Mesothelial cell of epicardium (in vitro differentiated cells): Measurements from ENCODE around the gene THOP1. TPM values are rescaled to one million over a fixed set of nuclear protein-coding genes. Genes with fewer than 3 reads are reported as not detected.

ENCODE experiments used
- DNase-seq, 2 experiments: peaks; one replicate each; pipeline ENCODE4 v3.0.0; 2021; ENCODE audit warnings: low spot score in 2 of 2; ENCODE audit not compliant: unreplicated experiment in 2 of 2
- H3K27ac Mint-ChIP-seq: 2 replicates; pipeline ENCODE4 v1.8.0; 2021; ENCODE audit warnings: mixed read lengths
- H3K27me3 Mint-ChIP-seq: 2 replicates; pipeline ENCODE4 v1.8.0; 2021; ENCODE audit warnings: low read depth, mixed read lengths
- H3K36me3 Mint-ChIP-seq: 2 replicates; pipeline ENCODE4 v1.8.0; 2021; ENCODE audit warnings: mixed read lengths
- H3K4me1 Mint-ChIP-seq: 2 replicates; pipeline ENCODE4 v1.8.0; 2021; ENCODE audit warnings: mixed read lengths
- H3K4me3 Mint-ChIP-seq: 2 replicates; pipeline ENCODE4 v1.8.0; 2021; ENCODE audit warnings: mild to moderate bottlenecking, moderate library complexity, mixed read lengths
- H3K9me3 Mint-ChIP-seq: 2 replicates; pipeline ENCODE4 v1.8.0; 2021; ENCODE audit warnings: mixed read lengths
- CTCF ChIP-seq: fragments of 200-600 bp; sonication (generic); IDR thresholded peaks from one replicate; pipeline ENCODE4 v1.5.0; 2021; ENCODE audit warnings: antibody characterized with exemption; ENCODE audit not compliant: unreplicated experiment
- total RNA-seq: library from RNA; stranded (reverse); gene quantifications from 3 replicates; pipeline ENCODE4 v1.2.1, GENCODE V29; 2021

The THOP1 gene
- total RNA-seq, 1 donor from 2014 or later, result 80.8 TPM

DNA sequence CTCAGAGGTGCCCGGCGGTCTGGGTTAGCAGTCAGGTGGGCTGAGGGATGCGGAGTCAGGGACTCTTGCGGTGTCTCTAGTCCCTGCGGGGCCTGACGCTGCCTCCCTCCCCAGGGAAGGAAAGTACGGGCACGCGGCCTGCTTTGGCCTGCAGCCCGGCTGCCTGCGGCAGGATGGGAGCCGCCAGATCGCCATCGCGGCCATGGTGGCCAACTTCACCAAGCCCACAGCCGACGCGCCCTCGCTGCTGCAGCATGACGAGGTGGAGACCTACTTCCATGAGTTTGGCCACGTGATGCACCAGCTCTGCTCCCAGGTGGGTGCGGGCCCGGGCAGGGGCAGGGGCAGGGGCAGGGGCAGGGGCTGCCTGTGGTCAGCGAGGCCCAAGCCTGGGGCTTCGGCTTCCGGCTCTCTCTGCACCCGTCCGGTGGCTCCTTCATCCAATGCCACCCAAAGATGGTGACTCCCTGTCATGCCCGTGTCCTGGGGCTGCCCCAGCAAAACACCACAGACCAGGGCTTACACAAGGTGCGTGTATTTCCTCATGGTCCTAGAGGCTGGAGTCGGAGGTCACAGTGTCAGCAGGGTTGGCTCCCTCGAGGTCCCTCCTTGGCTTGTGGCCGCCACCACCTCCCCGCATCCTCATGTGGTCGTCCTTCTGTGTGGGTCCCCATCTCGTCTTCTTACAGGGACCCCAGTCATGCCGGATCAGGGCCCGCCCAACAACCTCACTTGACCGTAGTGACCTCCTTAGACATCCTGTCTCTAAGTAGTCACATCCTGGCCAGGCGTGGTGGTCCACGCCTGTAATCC is 23.0 kb downstream of the THOP1 start:
- DNase-seq, result no peak
- H3K4me1 Mint-ChIP-seq, result no peaks in the 10 kb centered on the region

GRCh38 chr19:2809387-2810140 is 24.3 kb downstream of the THOP1 start:
- no peaks in the 10 kb centered on the region for H3K9me3 Mint-ChIP-seq
- H3K4me1 Mint-ChIP-seq, result no peaks in the 10 kb centered on the region
- no peak overlapping the region for H3K27ac Mint-ChIP-seq
- H3K27me3 Mint-ChIP-seq, result no peaks in the 10 kb centered on the region
- no peak for DNase-seq
- H3K36me3 Mint-ChIP-seq, result peaks cover 10% of the 10 kb centered on the region
- no peak for TF ChIP-seq CTCF
- no peak overlapping the region for H3K4me3 Mint-ChIP-seq

More for the DNA sequence above, 23.0 kb downstream of the THOP1 start:
- H3K36me3 Mint-ChIP-seq, result peaks cover 10% of the 10 kb centered on the region
- no peak for TF ChIP-seq CTCF
- H3K27ac Mint-ChIP-seq, result no peak overlapping the region
- no peaks in the 10 kb centered on the region for H3K27me3 Mint-ChIP-seq
- H3K4me3 Mint-ChIP-seq, result no peak overlapping the region
- H3K9me3 Mint-ChIP-seq, result no peaks in the 10 kb centered on the region

DNA sequence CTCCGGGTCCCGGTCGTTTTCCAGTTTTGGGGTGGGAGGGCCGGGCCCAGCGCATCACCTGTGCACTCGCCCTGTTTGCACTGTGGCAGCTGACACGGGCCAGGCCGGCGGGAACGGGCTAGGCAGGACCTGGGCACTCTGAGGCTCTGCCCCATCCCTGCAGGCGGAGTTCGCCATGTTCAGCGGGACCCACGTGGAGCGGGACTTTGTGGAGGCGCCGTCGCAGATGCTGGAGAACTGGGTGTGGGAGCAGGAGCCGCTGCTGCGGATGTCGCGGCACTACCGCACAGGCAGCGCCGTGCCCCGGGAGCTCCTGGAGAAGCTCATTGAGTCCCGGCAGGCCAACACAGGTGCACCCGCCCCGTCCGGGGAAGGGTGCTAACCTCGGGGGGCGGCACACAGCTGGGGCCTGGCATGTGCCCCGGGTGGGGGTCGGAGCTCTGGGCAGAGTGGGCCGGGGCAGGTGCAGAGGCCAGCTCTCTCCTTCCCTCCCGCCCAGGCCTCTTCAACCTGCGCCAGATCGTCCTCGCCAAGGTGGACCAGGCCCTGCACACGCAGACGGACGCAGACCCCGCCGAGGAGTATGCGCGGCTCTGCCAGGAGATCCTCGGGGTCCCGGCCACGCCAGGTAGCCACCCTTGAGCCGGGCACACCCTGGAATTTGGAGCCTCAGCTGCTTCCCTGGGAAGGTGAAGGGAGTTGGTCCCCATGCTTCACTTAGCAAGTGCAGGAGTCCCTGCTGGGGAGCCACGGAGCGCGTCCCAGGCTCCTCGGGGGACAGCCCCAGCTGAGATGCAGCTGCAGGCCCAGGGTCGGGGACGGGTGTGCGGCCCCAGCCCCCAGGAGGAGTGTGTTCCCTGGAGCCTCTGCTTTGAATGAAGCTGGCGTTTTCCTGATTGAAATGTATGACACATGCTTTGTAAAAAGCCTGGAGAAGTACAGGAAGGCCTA is 25.1 kb downstream of the THOP1 start:
- no peak for DNase-seq
- no peak overlapping the region for H3K27ac Mint-ChIP-seq
- no peaks in the 10 kb centered on the region for H3K4me1 Mint-ChIP-seq
- no peak for TF ChIP-seq CTCF
- no peaks in the 10 kb centered on the region for H3K27me3 Mint-ChIP-seq
- H3K9me3 Mint-ChIP-seq, result no peaks in the 10 kb centered on the region
- no peak overlapping the region for H3K4me3 Mint-ChIP-seq
- peaks cover 9% of the 10 kb centered on the region for H3K36me3 Mint-ChIP-seq

DNA sequence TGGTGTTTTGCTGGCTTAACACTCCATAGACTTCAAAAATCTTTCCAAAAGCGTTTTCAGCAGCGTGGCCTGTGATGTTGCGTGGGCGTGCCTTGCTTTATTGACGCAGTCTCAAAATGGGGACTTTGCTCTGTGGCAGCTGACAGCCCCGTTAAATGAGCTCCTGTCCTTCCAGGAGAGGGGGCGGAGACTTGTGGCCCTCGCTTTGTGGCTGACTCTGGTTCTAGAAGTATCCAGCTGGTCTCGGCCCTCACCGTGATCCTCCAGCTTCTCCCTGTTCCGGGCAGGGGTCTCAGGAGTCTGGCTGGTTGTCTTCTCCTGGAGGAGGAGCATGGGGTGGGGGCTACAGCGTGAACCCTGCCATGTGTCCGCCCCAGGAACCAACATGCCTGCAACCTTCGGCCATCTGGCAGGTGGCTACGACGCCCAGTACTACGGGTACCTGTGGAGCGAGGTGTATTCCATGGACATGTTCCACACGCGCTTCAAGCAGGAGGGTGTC is 26.0 kb downstream of the THOP1 start:
- TF ChIP-seq CTCF, result no peak
- no peaks in the 10 kb centered on the region for H3K27me3 Mint-ChIP-seq
- H3K9me3 Mint-ChIP-seq, result no peaks in the 10 kb centered on the region
- H3K4me1 Mint-ChIP-seq, result no peaks in the 10 kb centered on the region
- no peak overlapping the region for H3K4me3 Mint-ChIP-seq
- peaks cover 7% of the 10 kb centered on the region for H3K36me3 Mint-ChIP-seq
- H3K27ac Mint-ChIP-seq, result no peak overlapping the region
- no peak for DNase-seq

DNA sequence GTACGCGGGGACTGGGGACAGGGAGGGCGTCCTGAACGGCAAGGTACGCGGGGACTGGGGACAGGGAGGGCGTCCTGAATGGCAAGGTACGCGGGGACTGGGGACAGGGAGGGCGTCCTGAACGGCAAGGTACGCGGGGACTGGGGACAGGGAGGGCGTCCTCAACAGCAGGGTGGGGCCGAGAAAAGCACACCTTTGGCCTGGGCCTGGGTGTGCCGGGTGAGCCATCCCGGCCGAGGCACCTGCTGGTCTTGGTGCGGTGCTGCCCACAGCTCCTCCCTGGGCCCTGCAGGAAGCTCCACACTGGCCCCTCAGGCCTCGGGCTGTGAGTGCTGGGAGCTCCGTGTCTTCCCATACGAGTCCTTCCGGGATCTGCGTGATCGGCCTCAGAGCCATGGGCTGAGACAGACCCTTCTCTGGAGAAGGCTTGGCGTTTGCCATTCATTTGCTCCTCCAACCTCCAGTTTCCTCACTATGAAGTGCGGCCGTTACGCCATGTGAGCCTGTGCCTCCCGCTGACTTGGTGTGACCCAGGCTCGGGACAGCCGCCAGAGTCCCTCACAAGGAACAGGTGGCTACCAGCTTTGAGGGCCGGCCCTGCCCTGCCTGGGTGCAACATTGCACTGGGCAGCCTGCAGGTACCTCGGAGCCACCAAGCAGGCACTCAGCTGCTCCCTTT is 26.6 kb downstream of the THOP1 start:
- Mint-ChIP-seq H3K4me3 (no peak overlapping the region), H3K4me1 (no peaks in the 10 kb centered on the region), H3K27me3 (no peaks in the 10 kb centered on the region), H3K27ac (no peak overlapping the region), H3K36me3 (peaks cover 7% of the 10 kb centered on the region), H3K9me3 (no peaks in the 10 kb centered on the region)
- no peak for TF ChIP-seq CTCF
- DNase-seq, result no peak
